Posterior cingulate gyrus (tissue), 11 donors: ENCODE measurements around the gene KLF11.
"Not testable (repeated sequence)": the region's sequence is repeated elsewhere in the genome, so short reads cannot be mapped to it uniquely, and the experiment has no call there.

ENCODE experiments used
- DNase-seq, 10 donors: peaks; one replicate each; pipeline versions ENCODE4 v3.0.0 to v3.0.0-alpha.2; 2020 to 2021; ENCODE audit warnings: mixed read lengths in 3 of 10
- intact Hi-C: fragments of 100-400 bp; cut with DNase I; formaldehyde crosslinking; loops from one replicate; pipeline ENCODE4 v1.15.1; 2023

Gene KLF11

DNA sequence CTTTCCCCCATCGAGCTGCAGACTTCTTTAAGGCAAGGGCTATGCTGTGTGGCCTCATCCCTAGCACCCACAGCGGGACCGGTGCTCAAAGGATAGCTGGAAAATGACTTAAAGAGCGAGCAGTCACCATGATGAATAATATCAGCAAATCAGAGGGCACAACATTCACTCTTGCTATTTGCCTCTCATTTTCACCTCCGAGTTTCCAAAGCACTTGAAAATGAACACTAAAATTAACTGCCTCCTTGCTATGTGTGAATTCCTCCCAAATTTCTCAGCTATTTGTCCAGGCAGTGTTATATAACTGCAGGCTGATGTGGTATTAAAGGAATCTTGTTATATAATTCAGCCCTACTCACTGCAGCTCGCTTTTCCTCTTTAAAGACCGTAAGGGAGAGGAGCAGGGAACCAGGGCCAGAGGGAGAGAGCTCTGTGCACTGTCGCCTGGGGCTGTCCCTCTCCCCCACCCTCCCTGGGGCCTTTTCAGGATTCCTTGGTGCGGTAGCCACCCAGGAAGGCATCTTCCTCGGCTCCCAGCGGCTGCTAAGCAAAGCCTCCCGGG lies 35.4 kb downstream of the KLF11 start:
- DNase-seq = peak in 7 of 10 donors; percentile 36 to 87 (median 45)

DNA sequence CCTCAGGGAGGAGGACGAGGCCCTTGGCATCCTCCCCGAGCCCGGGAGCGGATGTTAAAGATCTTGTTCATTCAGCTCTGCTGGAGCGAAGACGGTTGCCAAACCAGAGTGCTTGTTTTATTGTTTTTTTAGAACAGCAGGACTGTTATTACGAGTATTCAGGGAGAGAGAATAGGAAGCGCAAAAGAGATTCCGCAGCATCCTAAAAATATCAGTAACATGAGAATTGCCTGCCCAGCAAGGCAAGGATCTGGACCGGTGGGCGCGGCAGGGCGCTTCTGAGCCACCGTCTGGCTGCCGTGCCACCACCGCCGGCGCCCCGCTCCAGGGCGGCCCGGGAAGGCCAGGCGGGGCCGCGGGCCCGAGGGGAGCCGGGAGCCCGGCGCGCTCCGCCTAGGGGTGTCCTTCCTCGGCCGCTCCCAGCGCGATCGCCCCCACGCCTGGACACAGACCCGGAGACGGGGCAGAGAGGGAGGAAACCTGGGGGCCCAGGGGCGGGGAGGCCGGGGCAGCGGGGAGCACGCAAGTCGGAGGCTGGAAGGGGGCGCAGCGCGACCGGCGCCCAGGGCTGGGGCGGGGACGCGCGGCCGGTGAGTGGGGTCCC lies 36.0 kb downstream of the KLF11 start:
- intact Hi-C loops = no loop called here
- peak in 5 of 10 donors; percentile 23 to 87 (median 72) for DNase-seq

More for the DNA sequence above, 35.4 kb downstream of the KLF11 start:
- intact Hi-C loops = no loop called here

DNA sequence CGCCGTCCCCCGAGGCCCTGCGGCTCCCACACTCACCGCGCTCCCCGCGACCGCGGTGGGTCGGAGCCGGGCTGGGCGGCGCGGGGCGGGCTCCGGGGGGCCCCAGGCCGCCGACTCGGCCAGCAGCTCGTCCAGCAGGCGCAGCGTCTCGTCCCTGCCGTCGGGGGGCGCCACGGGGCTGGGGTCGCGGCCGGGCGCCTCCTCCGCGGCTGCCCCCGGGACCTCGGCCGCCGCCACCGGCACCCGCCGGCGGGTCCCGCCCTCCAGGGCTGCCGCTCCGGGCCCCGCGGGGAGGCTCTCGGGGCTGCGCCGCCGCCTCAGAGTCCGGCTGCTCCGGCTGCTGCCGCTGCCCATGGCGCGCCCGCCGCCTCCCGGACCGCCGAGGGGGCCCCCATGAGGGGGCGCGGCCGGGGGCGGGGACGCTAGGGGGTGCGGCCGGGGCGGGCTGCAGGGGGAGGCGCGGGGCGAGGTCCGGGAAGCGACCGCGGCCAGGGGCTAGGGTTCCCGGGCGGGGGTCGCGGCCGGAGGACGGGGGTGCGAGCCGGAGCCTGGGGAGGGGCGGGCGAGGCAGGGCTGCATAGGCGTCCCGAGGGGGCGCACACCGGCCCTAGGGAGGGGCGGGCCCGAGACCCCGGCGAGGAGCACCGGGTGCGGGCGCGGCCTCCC lies 36.7 kb downstream of the KLF11 start, which contains the start of gene CYS1:
Gene CYS1 (minus strand): TSS at position 542 of the 666 bp plus-strand sequence. CDS start 188 bp downstream, at position 354.
- peak in 2 of 10 donors; percentile 19 to 60 for DNase-seq
- intact Hi-C loops = no loop called here

DNA sequence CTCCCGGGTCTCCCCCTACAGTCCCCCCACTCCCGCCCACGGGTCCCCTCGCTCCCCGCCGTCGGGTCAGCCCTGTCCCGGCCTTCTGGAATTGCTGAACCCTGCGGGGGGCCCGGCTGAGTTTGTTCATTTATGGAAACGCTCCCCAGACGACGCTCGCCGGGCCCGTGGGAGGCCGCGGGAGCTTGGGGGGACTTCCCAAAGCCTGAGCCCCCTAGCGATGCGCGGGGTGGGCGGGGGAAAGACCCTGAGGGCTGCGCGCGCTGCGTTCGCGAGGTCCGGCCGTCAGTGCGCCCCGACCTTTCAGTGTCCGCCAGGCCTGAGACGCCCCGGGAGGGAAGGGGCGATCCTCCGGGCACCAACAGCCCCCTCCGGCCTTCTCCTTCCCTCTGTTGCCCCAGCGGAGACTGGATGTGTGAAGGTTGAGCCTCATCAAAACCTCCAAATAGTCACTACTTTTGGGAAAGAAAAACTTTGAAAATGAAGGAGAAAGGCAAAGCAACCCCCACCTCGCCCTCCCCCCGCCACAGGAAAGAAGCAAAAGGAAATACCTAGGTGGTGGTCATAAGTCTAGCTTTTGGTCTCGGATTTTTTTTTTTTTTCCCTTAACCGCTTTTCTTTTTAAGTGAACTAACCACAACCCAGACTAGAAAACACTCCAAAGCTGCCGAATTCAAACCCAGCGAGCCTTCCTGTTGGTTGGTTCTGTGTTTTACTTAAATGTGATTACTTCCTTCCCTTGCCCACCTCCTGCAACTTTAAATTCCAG lies 37.4 kb downstream of the KLF11 start:
- intact Hi-C loops = no loop called here
- DNase-seq = peak in 1 of 10 donors; percentile 71

DNA sequence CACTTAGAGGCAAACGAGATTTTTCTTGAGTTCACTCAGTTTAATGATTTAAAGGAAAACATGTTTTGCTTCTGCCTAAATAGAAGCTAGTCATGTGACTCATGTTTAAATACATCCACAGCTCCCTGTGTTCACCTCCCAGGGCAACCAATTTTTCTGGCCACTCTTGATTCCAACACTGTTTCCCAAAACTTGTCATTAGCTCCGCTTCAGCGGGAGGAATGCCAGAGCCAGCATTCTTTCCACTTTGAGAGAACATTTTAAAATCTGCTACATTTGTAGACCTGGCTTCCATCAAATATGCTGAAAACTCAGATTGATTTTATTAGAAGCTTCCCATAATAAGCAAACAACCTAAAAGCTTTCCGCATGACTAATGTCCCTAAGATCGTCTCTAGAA lies 39.7 kb downstream of the KLF11 start:
- DNase-seq = no peak
- intact Hi-C loops = no loop called here

DNA sequence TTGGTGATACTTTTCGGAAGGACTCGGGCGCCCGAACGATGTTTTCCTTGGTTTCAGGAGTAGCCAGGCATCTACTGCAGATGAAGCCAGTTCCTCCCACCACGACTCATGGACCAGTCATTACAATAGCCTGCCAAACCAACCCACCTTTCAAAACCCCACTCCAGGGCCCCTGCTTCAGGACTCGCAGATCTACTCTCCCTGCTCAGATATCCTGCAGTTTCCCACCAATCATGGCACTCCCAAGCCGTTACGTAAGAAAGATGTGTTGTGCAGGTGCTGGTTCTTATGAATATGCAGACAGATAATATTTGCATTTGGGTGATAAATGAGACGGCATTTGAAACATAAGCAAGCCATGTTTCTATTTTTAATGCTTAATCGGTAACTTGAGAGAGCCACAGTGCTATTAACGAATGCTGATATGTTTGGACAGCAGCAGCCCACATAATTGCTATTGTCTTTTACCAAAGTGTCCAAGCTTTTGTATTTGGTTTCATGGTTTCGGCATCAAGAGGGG lies 40.4 kb downstream of the KLF11 start:
- intact Hi-C loops = no loop called here
- DNase-seq = peak in 1 of 10 donors; percentile 52

DNA sequence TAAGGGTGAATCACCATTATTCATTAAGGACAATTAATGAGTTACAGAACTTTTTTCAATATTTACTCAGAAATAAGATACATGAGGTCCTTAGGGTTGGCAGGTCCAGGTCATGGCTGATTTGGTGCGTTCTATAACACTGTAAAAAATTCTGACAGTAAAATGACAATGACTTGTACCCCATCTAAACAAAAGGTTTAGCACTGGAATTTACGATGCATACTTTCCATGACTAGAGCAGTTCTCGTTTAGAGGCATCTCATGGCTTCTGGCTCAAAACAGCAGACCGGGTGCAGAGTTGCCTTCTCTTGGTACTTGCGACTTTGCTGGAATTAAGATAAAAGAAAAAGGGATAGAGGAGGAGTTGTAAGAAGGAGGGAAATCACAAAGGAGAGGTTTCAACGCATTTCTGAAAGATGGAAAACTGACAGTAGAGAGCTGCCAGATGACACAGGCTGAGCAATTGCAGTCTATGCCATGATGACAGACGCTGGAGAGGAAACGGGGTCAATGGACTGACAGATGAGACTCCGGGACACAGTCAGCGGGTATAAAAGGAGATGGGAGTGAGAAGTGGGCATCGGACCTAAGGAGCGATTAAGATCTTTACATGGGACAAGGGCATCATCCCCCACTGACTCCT lies 41.0 kb downstream of the KLF11 start:
- no peak for DNase-seq
- intact Hi-C loops = no loop called here

DNA sequence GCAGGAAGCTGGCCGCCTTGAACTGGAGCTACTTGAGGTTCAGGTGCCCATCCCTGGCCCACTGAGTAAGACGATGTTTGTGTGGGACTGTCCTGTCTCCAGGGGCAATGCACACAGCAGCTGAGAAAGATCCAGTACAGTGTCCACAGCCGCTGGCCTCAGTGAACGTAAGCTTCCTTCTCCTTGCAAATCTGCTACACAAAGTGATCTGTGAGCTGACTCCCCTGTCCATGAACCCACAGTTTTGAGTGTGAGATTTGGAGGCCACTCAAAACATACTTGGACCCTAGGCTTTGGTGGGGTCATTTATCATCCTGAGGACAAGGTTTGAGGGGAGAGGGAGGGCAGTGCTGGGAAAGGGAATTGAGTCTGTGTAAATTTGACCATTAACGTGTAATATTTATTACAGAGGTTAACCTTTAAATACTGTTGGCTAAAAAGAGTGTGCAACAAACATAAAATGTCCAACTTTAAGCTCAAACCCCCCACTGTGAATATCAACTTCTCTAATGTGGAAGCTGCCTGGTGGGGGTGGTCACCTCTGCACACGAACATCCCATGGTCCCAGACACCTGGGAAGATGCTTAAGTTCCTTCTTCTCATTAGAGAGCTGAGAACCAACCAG lies 41.8 kb downstream of the KLF11 start:
- intact Hi-C loops = no loop called here
- DNase-seq = no peak

DNA sequence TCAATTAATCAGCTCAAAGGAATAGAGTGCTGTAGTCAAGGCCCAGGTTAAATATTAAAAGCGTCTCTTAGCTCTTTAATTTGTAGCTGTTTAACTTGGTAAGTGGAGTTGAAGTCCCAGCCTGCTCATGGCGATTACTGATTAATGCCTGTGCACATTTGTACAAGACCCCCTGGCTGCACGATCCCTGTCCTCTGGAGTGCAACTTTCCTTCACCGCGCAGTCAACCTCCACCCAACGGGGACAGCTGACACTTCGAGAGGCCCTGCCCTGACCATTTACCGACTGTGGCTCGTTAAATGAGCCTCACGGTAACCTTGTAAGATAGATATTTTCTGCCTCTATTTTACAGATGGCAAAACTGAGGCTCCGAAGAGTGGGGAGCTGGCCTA lies 42.3 kb downstream of the KLF11 start:
- no peak for DNase-seq
- intact Hi-C loops = no loop called here

DNA sequence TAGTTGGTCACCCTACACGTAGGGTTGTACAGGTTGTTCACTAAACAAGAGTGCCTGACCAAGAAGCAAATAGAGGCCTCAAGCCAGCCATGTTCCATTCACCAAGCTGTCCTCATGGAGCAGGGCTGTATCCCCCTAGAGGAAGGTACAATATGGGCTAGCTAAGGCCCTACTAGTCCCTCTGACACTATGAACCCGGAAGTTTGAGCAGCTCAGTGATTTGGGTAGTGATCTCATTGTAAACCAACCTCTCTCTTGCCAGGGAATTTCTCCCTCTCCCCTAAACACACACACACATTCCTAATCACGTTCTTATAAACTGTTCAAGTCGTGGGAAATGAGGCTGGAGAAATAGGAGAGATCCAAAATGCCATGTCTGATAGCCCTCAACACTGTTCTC lies 43.6 kb downstream of the KLF11 start:
- intact Hi-C loops = no loop called here

DNA sequence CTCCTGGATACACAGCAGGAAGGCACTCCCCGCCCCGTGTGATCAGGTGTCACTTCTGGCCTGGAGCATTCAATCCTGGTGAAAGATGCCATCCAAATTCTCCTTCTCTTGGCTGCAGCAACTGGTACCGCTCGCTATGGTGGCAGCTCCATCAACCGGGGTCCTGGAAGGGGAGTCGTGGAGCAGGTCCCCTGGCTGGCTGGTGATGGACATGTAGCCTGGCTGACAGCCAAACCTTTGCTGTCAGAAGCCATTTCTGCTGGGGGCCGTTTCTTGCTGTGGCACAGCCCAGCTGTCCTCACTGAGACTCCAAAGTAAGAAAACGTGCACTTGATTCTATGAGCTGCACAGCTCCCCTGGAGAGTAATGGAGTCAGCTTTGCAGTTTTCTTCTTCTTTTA lies 44.0 kb downstream of the KLF11 start:
- DNase-seq = no peak
- intact Hi-C loops = no loop called here

More for the DNA sequence above, 43.6 kb downstream of the KLF11 start:
- DNase-seq = no peak

DNA sequence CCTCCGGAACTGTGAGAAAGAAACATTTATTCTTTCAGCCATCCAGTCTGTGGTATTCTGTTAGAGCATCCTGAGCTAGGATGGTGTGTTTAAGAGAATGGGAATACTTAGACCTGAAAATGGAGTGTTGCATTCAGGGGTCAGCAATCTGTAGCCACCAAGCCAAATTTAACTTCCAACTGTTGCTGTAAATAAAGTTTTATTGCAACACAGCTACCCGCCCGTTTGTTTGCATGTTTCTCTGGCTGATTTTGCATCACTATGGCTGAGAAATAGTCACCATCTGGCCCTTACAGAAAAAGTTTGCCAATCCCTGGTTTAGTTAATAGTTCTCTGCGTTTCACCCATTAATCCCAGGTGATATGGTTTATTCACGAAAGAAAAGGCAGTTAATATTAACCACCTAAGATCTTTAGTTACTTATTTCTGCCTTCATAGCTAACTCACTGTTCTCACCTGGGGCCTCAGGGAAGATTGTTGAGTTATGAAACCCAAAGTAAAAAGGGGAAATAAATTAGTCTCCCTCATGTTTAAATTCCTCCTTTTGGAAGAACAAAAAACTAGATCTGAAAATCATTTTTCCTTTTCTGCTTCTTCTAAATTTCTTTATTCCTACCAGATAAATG lies 46.3 kb downstream of the KLF11 start:
- no peak for DNase-seq
- intact Hi-C loops = no loop called here

DNA sequence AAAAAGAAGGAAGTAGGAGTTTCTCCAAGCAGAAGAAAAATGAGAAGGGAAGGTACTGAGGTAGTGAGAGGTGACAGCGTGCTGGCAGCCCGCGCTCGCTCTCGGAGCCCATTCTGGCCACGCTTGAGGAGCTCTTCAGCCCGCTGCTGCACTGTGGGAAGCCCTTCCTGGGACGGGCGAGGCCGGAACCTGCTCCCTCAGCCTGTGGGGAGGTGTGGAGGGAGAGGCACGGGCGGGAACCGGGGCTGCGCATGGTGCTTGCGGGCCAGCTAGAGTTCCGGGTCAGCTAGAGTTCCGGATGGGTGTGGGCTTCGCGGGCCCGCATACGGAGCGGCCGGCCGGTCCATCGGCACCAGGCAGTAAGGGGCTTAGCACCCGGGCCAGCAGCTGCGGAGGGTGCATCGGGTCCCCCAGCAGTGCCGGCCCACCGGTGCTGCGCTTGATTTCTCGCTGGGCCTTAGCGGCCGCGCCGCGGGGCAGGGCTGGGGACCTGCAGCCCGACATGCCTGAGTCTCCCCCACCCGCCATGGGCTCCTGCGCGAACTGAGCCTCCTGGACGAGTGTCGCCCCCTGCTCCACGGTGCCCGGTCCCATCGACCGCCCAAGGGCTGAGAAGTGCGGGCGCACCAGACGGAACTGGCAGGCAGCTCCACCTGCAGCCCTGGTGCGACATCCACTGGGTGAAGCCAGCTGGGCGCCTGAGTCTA lies 48.0 kb downstream of the KLF11 start:
- DNase-seq = peak in 1 of 10 donors; percentile 72
- intact Hi-C loops = no loop called here

DNA sequence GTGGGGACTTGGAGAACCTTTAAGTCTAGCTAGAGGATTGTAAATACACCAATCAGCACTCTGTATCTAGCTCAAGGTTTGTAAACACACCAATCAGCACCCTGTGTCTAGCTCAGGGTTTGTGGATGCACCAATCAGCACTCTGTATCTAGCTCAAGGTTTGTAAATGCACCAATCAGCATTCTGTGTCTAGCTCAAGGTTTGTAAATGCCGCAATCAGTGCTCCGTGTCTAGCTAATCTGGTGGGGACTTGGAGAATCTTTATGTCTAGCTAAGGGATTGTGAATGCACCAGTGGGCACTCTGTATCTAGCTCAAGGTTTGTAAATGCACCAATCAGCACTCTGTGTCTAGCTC lies 48.5 kb downstream of the KLF11 start:
- intact Hi-C loops, DNase-seq: not testable (repeated sequence)

DNA sequence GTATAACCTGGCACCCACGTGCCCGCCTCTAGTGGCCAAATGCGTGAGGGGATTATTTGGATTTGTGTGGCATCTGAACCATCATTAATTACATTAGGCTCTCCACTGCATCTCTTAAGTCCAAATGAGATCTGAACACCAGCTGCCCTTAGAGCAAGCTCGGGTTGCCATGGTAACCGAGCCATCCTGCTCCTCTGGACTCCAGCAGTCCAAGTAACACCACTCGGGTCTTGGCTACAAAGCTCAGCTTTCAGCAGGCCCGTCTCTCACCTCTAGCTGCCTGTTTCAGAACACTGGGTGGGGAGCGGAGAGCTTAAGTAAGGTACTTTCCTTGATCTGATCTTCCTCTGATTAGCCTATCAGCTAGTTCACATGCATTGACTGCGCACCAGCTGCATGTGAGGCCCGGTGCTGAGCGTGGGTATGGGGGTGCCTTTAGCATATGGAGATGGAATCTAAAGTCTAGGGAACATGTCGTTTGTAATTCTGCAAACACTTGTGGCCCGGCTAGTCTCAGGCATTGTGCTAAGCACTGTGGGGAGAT lies 51.0 kb downstream of the KLF11 start:
- peak in 4 of 10 donors; percentile 35 to 85 (median 50) for DNase-seq
- intact Hi-C loops = no loop called here

DNA sequence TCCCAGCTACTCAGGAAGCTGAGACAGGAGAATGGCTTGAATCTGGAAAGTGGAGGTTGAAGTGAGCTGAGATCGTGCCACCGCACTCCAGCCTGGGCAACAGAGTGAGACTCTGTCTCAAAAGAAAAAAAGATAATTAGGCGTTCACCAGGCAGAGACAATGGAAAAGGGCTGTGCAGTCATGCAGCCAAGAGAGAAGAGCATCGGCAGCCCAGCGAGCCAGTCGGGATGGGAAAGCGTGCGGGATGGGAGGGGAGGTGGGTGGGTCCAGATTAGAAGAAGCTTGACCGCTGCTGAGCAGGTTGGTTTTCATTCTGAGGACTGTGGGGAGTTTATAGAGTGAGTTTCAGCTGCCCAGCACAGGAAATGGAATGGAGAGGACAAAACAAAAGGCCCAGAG lies 51.8 kb downstream of the KLF11 start:
- DNase-seq = no peak
- intact Hi-C loops = no loop called here

DNA sequence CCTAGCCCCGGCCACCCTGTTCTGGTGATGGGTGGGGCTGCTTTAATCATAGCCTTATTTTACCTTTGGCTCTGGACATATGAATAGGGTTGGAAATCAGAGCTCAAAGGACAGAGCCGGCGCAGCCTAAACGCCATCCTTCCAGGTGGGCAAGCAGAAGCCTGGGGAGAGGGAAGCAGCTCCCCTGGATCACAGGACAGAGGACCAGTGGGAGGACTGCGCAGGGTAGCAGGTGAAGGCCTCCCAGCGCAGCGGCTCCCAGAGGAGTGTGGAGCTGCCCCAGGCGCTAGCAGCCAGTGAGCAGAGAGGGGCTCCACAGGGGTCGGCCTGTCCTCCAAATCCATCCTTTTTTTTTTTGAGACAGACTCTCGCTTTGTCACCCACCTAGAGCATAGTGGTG lies 53.3 kb downstream of the KLF11 start:
- no peak for DNase-seq
- intact Hi-C loops = loop anchor here (2.0 kb wide), 1 partner anchor 24 kb away; no protein-coding TSS in a partner anchor

DNA sequence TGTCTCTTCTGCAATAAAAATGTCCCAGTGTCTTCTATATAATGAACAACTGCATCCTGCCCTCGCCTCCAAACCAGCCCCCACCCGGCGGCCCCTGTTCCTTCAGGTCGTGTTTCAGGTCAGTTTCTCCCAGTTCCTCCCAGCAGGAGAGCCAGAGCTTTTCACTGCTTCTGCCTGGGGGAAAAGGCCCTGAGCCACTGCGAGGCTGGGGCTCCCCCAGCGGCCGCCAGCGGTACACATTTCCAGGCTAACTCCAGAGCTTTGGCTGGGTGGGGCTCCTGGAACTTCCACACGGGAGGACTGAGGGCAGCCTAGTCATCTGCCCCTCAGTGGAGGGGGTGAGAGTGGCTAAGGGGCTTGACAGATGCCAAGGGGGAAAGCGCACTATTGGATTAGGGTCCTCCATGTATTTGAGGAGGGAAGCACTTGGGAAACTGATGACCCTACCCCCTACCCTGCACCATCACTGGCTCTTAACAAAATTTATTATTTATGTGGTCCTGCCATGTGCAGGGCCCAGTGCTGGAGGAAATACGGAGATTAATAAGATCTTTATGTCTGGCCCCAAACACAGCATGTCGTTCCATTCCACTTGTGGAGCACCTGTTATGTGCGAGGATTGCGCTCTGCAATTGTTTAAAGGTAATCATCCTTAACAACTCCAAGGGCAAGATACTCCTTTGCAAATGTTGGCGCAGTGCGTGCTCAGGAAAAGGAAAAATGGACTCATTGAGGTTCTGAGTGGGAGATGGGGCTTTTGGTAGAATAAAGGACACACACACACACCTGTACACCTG lies 54.2 kb downstream of the KLF11 start:
- DNase-seq = peak; percentile 47 to 96 (median 65)
- intact Hi-C loops = loop anchor here (2.0 kb wide), 1 partner anchor 25 kb away; no protein-coding TSS in a partner anchor
